A549 (cell line): ENCODE data around the gene RELN.

ENCODE experiments used
- ESRRA ChIP-seq: fragments of 150-350 bp; IDR thresholded peaks from 2 replicates; pipeline ENCODE4 v1.6.1; 2014; ENCODE audit warnings: mild to moderate bottlenecking, low read length, borderline replicate concordance
- JUNB ChIP-seq: fragments of >200 bp; sonication (Bioruptor Twin); formaldehyde crosslinking; IDR thresholded peaks from 2 replicates; pipeline ENCODE4 v1.6.1; 2016
- TF ChIP-seq, protein P1 (sequence below): fragments of >200 bp; sonication (Bioruptor Twin); formaldehyde crosslinking; IDR thresholded peaks from 3 replicates; pipeline ENCODE4 v1.5.1; 2016

- TF ChIP-seq, protein P1, sequence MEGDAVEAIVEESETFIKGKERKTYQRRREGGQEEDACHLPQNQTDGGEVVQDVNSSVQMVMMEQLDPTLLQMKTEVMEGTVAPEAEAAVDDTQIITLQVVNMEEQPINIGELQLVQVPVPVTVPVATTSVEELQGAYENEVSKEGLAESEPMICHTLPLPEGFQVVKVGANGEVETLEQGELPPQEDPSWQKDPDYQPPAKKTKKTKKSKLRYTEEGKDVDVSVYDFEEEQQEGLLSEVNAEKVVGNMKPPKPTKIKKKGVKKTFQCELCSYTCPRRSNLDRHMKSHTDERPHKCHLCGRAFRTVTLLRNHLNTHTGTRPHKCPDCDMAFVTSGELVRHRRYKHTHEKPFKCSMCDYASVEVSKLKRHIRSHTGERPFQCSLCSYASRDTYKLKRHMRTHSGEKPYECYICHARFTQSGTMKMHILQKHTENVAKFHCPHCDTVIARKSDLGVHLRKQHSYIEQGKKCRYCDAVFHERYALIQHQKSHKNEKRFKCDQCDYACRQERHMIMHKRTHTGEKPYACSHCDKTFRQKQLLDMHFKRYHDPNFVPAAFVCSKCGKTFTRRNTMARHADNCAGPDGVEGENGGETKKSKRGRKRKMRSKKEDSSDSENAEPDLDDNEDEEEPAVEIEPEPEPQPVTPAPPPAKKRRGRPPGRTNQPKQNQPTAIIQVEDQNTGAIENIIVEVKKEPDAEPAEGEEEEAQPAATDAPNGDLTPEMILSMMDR: no peak
- TF ChIP-seq JUNB: no peak
- TF ChIP-seq ESRRA: no peak
Measured at GRCh38 chr7:103699032-103699431, 290.4 kb downstream of the RELN start.
